ENCODE results near the gene PALB2. TPM values are rescaled to one million over a fixed set of nuclear protein-coding genes. Genes with fewer than 3 reads are reported as not detected.

Gene PALB2
- total and polyA plus RNA-seq, 2 of the 13 experiments (the other 11 are each of a cell fraction or from before 2014, with no cell fraction given): 12.1 to 40.9 TPM

DNA sequence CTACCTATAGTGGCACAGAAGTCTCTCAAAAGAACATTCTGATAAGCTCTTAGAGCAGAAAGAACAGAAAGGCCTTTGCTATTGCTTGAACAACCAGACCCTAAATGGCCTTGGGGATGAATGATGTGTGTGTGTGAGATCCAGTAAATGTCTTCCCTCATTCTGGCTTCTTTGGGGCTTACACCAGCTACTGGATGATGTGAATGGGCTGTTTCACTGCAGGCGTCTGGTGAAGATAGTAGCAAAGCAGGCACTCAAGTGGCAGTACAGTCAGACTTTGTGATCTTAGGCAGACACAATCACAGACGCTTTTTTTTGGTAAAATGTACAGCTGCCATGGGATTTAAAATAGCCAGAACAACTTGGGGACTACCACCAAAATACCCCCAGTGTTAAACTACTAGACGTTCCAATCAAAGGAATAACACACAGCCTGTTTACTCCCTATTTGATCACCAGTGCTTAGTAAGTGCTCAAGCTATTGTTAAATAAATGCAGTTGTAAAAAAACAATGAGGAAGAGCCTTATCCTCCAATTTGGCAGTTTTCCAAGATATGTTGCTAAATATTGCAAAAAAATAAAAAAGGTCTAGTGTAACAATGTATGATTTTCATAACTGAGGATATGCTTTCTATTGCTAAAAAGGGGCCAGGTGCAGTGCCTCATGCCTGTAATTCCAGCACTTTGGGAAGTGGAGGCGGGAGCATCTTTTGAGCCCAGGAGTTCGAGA is 62.8 kb downstream of the PALB2 start:
- H3K4me2 ChIP-seq (ENCODE audit: low read depth, low read length): no peak overlapping the region
- in situ Hi-C loops (cut with HindIII; ENCODE audit: extremely low pct_ligation_motif_present, low pct_unique_long_range_greater_than_20kb): no loop called here
- 93% methylated on average over 5 of the region's 5 CpGs for WGBS (ENCODE audit: low lambda C conversion rate)
- H2AFZ ChIP-seq (ENCODE audit: low read length): no peak overlapping the region
- no peak overlapping the region for H3K4me3 ChIP-seq (replicated peaks in 1 of 3; ENCODE audit: insufficient read depth in 1 of 3, low read depth in 2 of 3, low read length in 3 of 3)
- H3K36me3 ChIP-seq (replicated peaks in 1 of 2; ENCODE audit: control insufficient read depth in 1 of 2, insufficient read depth in 2 of 2, low read length in 2 of 2): peaks cover 36 to 67% of the 10 kb centered on the region in 2 experiments
- H3K9me3 ChIP-seq (ENCODE audit: low read length): no peaks in the 10 kb centered on the region
- TF ChIP-seq GABPB1 (CRISPR knock-in tag; IDR thresholded peaks at IDR 0.05) (no peak), POLR2G (IDR thresholded peaks at IDR 0.05; ENCODE audit: low read depth, low read length) (peak; percentile 26; the same call in 1 of the 2 replicates), ARID2 (CRISPR knock-in tag; IDR thresholded peaks at IDR 0.05; ENCODE audit: borderline replicate concordance) (no peak), HNRNPLL (IDR thresholded peaks at IDR 0.05; ENCODE audit: low read depth, low read length, poor library complexity, severe bottlenecking) (no peak), ZNF773 (CRISPR knock-in tag; IDR thresholded peaks at IDR 0.05; ENCODE audit: borderline replicate concordance) (no peak), AGO2 (optimal IDR thresholded peaks at IDR 0.05; ENCODE audit: low read depth, low read length) (peak; percentile 55), KDM1A (CRISPR knock-in tag; IDR thresholded peaks at IDR 0.05) (no peak), NCOA5 (CRISPR knock-in tag; IDR thresholded peaks at IDR 0.05) (no peak), ZNF101 (CRISPR knock-in tag; IDR thresholded peaks at IDR 0.05; ENCODE audit: borderline replicate concordance, low read depth) (no peak), MXI1 (IDR thresholded peaks at IDR 0.05; ENCODE audit: borderline replicate concordance, low read depth, low read length) (no peak)
- TF ChIP-seq, protein P1, sequence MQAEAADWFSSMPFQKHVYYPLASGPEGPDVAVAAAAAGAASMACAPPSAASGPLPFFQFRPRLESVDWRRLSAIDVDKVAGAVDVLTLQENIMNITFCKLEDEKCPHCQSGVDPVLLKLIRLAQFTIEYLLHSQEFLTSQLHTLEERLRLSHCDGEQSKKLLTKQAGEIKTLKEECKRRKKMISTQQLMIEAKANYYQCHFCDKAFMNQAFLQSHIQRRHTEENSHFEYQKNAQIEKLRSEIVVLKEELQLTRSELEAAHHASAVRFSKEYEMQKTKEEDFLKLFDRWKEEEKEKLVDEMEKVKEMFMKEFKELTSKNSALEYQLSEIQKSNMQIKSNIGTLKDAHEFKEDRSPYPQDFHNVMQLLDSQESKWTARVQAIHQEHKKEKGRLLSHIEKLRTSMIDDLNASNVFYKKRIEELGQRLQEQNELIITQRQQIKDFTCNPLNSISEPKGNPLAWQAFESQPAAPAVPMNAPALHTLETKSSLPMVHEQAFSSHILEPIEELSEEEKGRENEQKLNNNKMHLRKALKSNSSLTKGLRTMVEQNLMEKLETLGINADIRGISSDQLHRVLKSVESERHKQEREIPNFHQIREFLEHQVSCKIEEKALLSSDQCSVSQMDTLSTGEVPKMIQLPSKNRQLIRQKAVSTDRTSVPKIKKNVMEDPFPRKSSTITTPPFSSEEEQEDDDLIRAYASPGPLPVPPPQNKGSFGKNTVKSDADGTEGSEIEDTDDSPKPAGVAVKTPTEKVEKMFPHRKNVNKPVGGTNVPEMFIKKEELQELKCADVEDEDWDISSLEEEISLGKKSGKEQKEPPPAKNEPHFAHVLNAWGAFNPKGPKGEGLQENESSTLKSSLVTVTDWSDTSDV (CRISPR knock-in tag; IDR thresholded peaks at IDR 0.05): no peak
- TF ChIP-seq, protein P2, sequence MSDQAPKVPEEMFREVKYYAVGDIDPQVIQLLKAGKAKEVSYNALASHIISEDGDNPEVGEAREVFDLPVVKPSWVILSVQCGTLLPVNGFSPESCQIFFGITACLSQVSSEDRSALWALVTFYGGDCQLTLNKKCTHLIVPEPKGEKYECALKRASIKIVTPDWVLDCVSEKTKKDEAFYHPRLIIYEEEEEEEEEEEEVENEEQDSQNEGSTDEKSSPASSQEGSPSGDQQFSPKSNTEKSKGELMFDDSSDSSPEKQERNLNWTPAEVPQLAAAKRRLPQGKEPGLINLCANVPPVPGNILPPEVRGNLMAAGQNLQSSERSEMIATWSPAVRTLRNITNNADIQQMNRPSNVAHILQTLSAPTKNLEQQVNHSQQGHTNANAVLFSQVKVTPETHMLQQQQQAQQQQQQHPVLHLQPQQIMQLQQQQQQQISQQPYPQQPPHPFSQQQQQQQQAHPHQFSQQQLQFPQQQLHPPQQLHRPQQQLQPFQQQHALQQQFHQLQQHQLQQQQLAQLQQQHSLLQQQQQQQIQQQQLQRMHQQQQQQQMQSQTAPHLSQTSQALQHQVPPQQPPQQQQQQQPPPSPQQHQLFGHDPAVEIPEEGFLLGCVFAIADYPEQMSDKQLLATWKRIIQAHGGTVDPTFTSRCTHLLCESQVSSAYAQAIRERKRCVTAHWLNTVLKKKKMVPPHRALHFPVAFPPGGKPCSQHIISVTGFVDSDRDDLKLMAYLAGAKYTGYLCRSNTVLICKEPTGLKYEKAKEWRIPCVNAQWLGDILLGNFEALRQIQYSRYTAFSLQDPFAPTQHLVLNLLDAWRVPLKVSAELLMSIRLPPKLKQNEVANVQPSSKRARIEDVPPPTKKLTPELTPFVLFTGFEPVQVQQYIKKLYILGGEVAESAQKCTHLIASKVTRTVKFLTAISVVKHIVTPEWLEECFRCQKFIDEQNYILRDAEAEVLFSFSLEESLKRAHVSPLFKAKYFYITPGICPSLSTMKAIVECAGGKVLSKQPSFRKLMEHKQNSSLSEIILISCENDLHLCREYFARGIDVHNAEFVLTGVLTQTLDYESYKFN (CRISPR knock-in tag; conservative IDR thresholded peaks at IDR 0.05): no peak
- no TSS peak for BruUV-seq (replicated peaks)
- ChIA-PET POLR2A (interaction anchor here (0.6 to 0.8 kb wide), 2 partner anchors 11 to 39 kb away, joined by 3 to 4 read pairs; no protein-coding TSS in a partner anchor), CTCF (ENCODE audit: low intra/inter-chr PET ratio, low total read pairs) (no interaction called here)
- 0 out of 2 replicates have a peak, but pooled peaks cover 5% of the 10 kb centered on the region for H4K20me1 ChIP-seq (ENCODE audit: insufficient read depth, low read length)
- DNase-seq (ENCODE audit: low spot score) (no peak), FAIRE-seq (no peak), ATAC-seq (no peak)
- H3K27me3 ChIP-seq (ENCODE audit: control insufficient read depth in 1 of 2, insufficient read depth in 2 of 2, low read length in 2 of 2): no peaks in the 10 kb centered on the region
- H3K9ac ChIP-seq (ENCODE audit: insufficient read depth, low read depth, low read length): no peak overlapping the region
- no peaks in the 10 kb centered on the region for H3K79me2 ChIP-seq (ENCODE audit: insufficient read depth, low read length)
- intact Hi-C loops (cut with micrococcal nuclease; ENCODE audit: unreplicated experiment): no loop called here
- no peaks in the 10 kb centered on the region for H3K4me1 ChIP-seq (ENCODE audit: insufficient read depth, low read length)
- H3K27ac ChIP-seq (ENCODE audit: extremely low read length, insufficient read depth, low read length): no peak overlapping the region

Measured in HepG2 (cell line).